K562 (cell line): Measurements from ENCODE around the gene COL20A1. TPM values are rescaled to one million over a fixed set of nuclear protein-coding genes. Genes with fewer than 3 reads are reported as not detected.

Experiments
- ARID2 ChIP-seq: fragments of 450-650 bp; IDR thresholded peaks from 2 replicates; pipeline ENCODE4 v1.6.1; 2017; ENCODE audit warnings: antibody characterized with exemption, mild to moderate bottlenecking
- ATF4 ChIP-seq: fragments of 450-650 bp; formaldehyde crosslinking; IDR thresholded peaks from 2 replicates; pipeline ENCODE4 v1.4.0; 2022; ENCODE audit warnings: mild to moderate bottlenecking, moderate library complexity
- CSDE1 ChIP-seq, 2 experiments: fragments of 450-650 bp; IDR thresholded peaks; 2 replicates each; pipeline ENCODE4 v1.6.1; 2016; ENCODE audit warnings: mild to moderate bottlenecking in 1 of 2
- CXXC5 ChIP-seq: fragments of 250-450 bp; sonication (Bioruptor Pico); IDR thresholded peaks from 2 replicates; pipeline ENCODE4 v1.8.0; 2022; ENCODE audit warnings: inconsistent platforms, mild to moderate bottlenecking, moderate library complexity
- DDX20 ChIP-seq: fragments of 450-650 bp; IDR thresholded peaks from 2 replicates; pipeline ENCODE4 v1.6.1; 2016; ENCODE audit warnings: missing genetic modification characterization, low read depth, mild to moderate bottlenecking, missing compliant biosample characterization, moderate library complexity
- JUND ChIP-seq, 2 experiments: IDR thresholded peaks; 2 replicates in 1 of 2; 3 replicates in 1 of 2; pipeline ENCODE4 v1.6.1; 2011; ENCODE audit warnings: borderline replicate concordance in 2 of 2, low read depth in 2 of 2, low read length in 2 of 2, improper control_type of control experiment in 1 of 2, missing biosample characterization in 1 of 2, missing genetic modification characterization in 1 of 2, missing genetic modification reagents in 1 of 2
- MCM2 ChIP-seq: fragments of 450-650 bp; IDR thresholded peaks from 2 replicates; pipeline ENCODE4 v1.6.1; 2017; ENCODE audit warnings: low read depth, mild to moderate bottlenecking
- PURB ChIP-seq: sonication (generic); formaldehyde crosslinking; IDR thresholded peaks from 2 replicates; pipeline ENCODE4 v1.9.0; 2021; ENCODE audit warnings: low read depth, mild to moderate bottlenecking, missing genetic modification reagents
- RBM14 ChIP-seq: fragments of 200-400 bp; formaldehyde crosslinking; IDR thresholded peaks from 2 replicates; pipeline ENCODE4 v1.6.1; 2018; ENCODE audit warnings: low read depth, mild to moderate bottlenecking, low read length, moderate library complexity, borderline replicate concordance; ENCODE audit not compliant: insufficient read depth
- RBM17 ChIP-seq: fragments of 200-400 bp; formaldehyde crosslinking; IDR thresholded peaks from 2 replicates; pipeline ENCODE4 v1.6.1; 2017; ENCODE audit warnings: low read depth, mild to moderate bottlenecking, low read length, borderline replicate concordance
- SNRNP70 ChIP-seq: fragments of 200-400 bp; formaldehyde crosslinking; optimal IDR thresholded peaks from 2 replicates; pipeline ENCODE3; 2017; ENCODE audit warnings: low read depth, low read length
- TAF1 ChIP-seq: IDR thresholded peaks from 2 replicates; pipeline ENCODE4 v1.6.1; 2011; ENCODE audit warnings: mild to moderate bottlenecking, low read length, moderate library complexity; ENCODE audit not compliant: insufficient read depth, control insufficient read depth, severe bottlenecking; ENCODE audit errors: extremely low read depth
- U2AF1 ChIP-seq: fragments of 200-400 bp; formaldehyde crosslinking; optimal IDR thresholded peaks from 2 replicates; pipeline ENCODE3; 2017; ENCODE audit warnings: mild to moderate bottlenecking, low read depth, low read length, moderate library complexity
- YY1 ChIP-seq, 3 experiments: IDR thresholded peaks; 2 replicates each; pipeline ENCODE4 v1.6.1; 2011; ENCODE audit warnings: low read length in 2 of 3, mild to moderate bottlenecking in 2 of 3, moderate library complexity in 2 of 3, borderline replicate concordance in 1 of 3, control low read depth in 1 of 3, low read depth in 1 of 3; ENCODE audit not compliant: insufficient read depth in 3 of 3, insufficient replicate concordance in 2 of 3, control insufficient read depth in 1 of 3, insufficient read length in 1 of 3; ENCODE audit errors: extremely low read depth in 1 of 3
- ZNF165 ChIP-seq: fragments of 250-450 bp; sonication (Bioruptor Pico); IDR thresholded peaks from 2 replicates; pipeline ENCODE4 v1.4.0; 2020; ENCODE audit warnings: borderline replicate concordance
- ZNF436 ChIP-seq: fragments of 250-450, 450-650 bp; sonication (Bioruptor Pico); formaldehyde crosslinking; IDR thresholded peaks from 2 replicates; pipeline ENCODE4 v1.7.0; 2020; ENCODE audit warnings: mild to moderate bottlenecking
- ZNF507 ChIP-seq: conservative IDR thresholded peaks from 2 replicates; pipeline ENCODE4 v1.6.1; 2017; ENCODE audit warnings: missing genetic modification characterization, missing compliant biosample characterization
- polyA plus RNA-seq, 8 experiments: library from polyadenylated mRNA; depleted of rRNA in 4 of 8; stranded (reverse) in 5 of 8; unstranded in 3 of 8; fragments of >200 nt; fragmentation: Nextera tagmentation in 2 of 8; fragmentation: Illumina TruSeq in 1 of 8; extraction: Ambion mirVana in 2 of 8; extraction: Trizol in 1 of 8; gene quantifications; 2 replicates each; pipeline versions ENCODE4 v1.2.1 to v1.2.3, GENCODE V29; 2011 to 2014; ENCODE audit warnings: inconsistent platforms in 1 of 8, missing spikeins in 1 of 8
- total RNA-seq, 7 experiments: library from RNA; depleted of rRNA in 6 of 7; stranded (reverse); fragments of >200 nt in 6 of 7; fragmentation: Illumina TruSeq in 2 of 7; extraction: Trizol in 2 of 7; gene quantifications; 2 replicates each; pipeline versions ENCODE4 v1.2.1 to v1.2.3, GENCODE V29; 2011 to 2021; ENCODE audit warnings: low replicate concordance in 1 of 7
- TF ChIP-seq, protein P1 (sequence below): fragments of 450-650 bp; formaldehyde crosslinking; IDR thresholded peaks from 2 replicates; pipeline ENCODE4 v1.4.0; 2020; ENCODE audit warnings: mild to moderate bottlenecking, moderate library complexity
- TF ChIP-seq, protein P2 (sequence below): fragments of 250-450 bp; sonication (Bioruptor Pico); IDR thresholded peaks from 2 replicates; pipeline ENCODE4 v1.8.0; 2021; ENCODE audit warnings: moderate library complexity, mild to moderate bottlenecking, inconsistent platforms
- TF ChIP-seq, protein P3 (sequence below): fragments of 250-450 bp; sonication (Bioruptor Pico); IDR thresholded peaks from 2 replicates; pipeline ENCODE4 v1.8.0; 2021; ENCODE audit warnings: mild to moderate bottlenecking, moderate library complexity

Gene COL20A1
- total and polyA plus RNA-seq, 9 of the 15 experiments (the other 6 are each of a cell fraction or from before 2014, with no cell fraction given), result not detected

- TF ChIP-seq RBM14, result no peak
- TF ChIP-seq, protein P1, sequence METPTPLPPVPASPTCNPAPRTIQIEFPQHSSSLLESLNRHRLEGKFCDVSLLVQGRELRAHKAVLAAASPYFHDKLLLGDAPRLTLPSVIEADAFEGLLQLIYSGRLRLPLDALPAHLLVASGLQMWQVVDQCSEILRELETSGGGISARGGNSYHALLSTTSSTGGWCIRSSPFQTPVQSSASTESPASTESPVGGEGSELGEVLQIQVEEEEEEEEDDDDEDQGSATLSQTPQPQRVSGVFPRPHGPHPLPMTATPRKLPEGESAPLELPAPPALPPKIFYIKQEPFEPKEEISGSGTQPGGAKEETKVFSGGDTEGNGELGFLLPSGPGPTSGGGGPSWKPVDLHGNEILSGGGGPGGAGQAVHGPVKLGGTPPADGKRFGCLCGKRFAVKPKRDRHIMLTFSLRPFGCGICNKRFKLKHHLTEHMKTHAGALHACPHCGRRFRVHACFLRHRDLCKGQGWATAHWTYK (CRISPR knock-in tag), result peak; percentile 32; the same call in 1 of the 2 replicates
- peak; percentile 49 for TF ChIP-seq TAF1
- TF ChIP-seq JUND (IDR thresholded peaks at IDR 0.05; ENCODE audit: borderline replicate concordance, low read depth, low read length), result 0 out of 2 replicates have a peak, but pooled peaks have one; percentile 19
- TF ChIP-seq JUND (tag; IDR thresholded peaks at IDR 0.05; ENCODE audit: borderline replicate concordance, low read depth, low read length), result no peak
- TF ChIP-seq YY1 (IDR thresholded peaks at IDR 0.05; ENCODE audit: borderline replicate concordance in 1 of 3, control insufficient read depth in 1 of 3, extremely low read depth in 1 of 3, insufficient read depth in 3 of 3, insufficient read length in 1 of 3, insufficient replicate concordance in 2 of 3, low read depth in 1 of 3, low read length in 2 of 3), result peak in 1 of 3 experiments; percentile 61
- peak in 1 of 2 experiments; percentile 53; a peak in 1 of 4 replicates for TF ChIP-seq CSDE1 (IDR thresholded peaks at IDR 0.05)
- peak; percentile 90 for TF ChIP-seq CXXC5
- no peak for TF ChIP-seq DDX20
- TF ChIP-seq U2AF1, result peak; percentile 15
- TF ChIP-seq ATF4 (CRISPR knock-in tag), result no peak
- no peak for TF ChIP-seq ZNF165 (CRISPR knock-in tag)
- TF ChIP-seq ZNF507, result no peak
- no peak for TF ChIP-seq RBM17
- TF ChIP-seq PURB, result no peak
- TF ChIP-seq ZNF436 (CRISPR knock-in tag), result no peak
- TF ChIP-seq MCM2, result no peak
- TF ChIP-seq, protein P2, sequence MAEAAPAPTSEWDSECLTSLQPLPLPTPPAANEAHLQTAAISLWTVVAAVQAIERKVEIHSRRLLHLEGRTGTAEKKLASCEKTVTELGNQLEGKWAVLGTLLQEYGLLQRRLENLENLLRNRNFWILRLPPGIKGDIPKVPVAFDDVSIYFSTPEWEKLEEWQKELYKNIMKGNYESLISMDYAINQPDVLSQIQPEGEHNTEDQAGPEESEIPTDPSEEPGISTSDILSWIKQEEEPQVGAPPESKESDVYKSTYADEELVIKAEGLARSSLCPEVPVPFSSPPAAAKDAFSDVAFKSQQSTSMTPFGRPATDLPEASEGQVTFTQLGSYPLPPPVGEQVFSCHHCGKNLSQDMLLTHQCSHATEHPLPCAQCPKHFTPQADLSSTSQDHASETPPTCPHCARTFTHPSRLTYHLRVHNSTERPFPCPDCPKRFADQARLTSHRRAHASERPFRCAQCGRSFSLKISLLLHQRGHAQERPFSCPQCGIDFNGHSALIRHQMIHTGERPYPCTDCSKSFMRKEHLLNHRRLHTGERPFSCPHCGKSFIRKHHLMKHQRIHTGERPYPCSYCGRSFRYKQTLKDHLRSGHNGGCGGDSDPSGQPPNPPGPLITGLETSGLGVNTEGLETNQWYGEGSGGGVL (CRISPR knock-in tag), result no peak
- TF ChIP-seq, protein P3, sequence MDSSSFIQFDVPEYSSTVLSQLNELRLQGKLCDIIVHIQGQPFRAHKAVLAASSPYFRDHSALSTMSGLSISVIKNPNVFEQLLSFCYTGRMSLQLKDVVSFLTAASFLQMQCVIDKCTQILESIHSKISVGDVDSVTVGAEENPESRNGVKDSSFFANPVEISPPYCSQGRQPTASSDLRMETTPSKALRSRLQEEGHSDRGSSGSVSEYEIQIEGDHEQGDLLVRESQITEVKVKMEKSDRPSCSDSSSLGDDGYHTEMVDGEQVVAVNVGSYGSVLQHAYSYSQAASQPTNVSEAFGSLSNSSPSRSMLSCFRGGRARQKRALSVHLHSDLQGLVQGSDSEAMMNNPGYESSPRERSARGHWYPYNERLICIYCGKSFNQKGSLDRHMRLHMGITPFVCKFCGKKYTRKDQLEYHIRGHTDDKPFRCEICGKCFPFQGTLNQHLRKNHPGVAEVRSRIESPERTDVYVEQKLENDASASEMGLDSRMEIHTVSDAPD (CRISPR knock-in tag), result no peak
- no peak for TF ChIP-seq ARID2
- TF ChIP-seq SNRNP70, result no peak
These were observed 20.6 kb upstream of the COL20A1 start, which contains the start of gene ARFGAP1 (continued) for GRCh38 chr20:63272105-63273058.
